DMS153 (cell line): ENCODE data around the gene STIP1.
"Not testable (repeated sequence)": the region's sequence is repeated elsewhere in the genome, so short reads cannot be mapped to it uniquely, and the experiment has no call there.

Source experiments
- DNase-seq: peaks from one replicate; lab custom pipeline; 2025; lab: John Stamatoyannopoulos, UW

Gene STIP1

GRCh38 chr11:64157631-64158394 lies 28.2 kb upstream of the STIP1 start:
- DNase-seq = no peak

- DNase-seq = no peak
These were observed 24.9 kb upstream of the STIP1 start for GRCh38 chr11:64161037-64161436.

- not testable (repeated sequence) for DNase-seq
These were observed 23.2 kb upstream of the STIP1 start for GRCh38 chr11:64162769-64163168.

GRCh38 chr11:64163951-64164350 lies 22.0 kb upstream of the STIP1 start:
- no peak for DNase-seq

GRCh38 chr11:64164392-64165312 lies 21.3 kb upstream of the STIP1 start:
- no peak for DNase-seq

DNA sequence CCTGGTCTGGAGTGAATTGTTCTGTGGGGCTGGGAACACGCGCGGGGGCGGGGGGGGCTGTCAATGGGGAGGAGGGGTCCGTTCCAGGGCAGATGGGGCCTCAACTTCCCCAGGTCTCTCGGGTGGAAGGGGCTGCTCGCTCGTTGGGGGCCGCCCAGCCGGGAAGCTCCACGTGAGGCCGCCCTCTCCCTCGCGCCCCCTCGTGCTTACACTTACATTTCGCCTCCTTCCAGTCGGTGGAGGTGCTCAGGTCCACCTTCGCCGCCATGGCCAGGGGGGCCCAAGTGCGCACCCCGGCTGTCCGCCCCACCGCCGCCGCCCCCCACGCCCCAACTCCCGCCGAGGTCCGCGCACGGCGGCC lies 20.5 kb upstream of the STIP1 start:
- no peak for DNase-seq

- peak; percentile 82 for DNase-seq
These were observed 19.9 kb upstream of the STIP1 start, which contains the start of gene MACROD1 for GRCh38 chr11:64165842-64166635. TSS of gene MACROD1 (minus strand) at chr11:64166113. CDS start at chr11:64165994, 119 bp downstream.

DNA sequence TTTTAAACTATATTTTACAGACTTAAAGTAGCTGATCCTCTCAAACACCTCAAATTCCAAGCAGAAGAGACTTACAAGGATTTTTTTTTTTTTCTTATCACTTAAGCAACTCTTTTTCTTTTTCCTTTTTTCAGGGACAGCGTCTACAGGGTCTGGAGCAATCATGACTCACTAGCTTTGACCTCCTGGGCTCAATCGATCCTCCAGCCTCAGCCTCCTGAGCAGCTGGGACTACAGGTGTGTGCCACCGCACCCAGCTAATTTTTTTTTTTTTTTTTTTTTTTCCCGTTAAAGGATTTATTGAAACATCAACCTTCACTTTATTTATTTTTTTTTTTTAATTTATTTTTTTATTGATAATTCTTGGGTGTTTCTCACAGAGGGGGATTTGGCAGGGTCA lies 15.6 kb upstream of the STIP1 start:
- no peak for DNase-seq

GRCh38 chr11:64173616-64174355 lies 12.2 kb upstream of the STIP1 start:
- no peak for DNase-seq

DNA sequence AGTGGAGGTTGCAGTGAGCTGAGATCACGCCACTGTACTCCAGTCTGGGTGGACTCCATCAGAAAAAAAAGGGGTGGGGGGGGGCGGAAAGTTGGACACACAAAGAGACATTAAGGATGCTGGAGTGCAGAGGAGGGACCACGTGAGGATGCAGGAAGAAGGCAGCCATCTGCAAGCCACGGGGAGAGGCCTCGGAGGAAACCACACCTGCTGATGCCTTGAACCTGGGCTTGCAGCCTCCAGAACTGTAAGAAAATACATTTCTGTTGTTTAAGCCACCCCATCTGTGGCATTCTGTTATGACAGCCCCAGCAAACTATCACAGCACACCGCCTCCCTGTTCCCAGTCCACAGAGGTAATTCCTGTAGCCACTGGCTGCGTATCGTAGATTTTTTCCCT lies 9.2 kb upstream of the STIP1 start:
- no peak for DNase-seq

GRCh38 chr11:64178203-64178602 lies 7.8 kb upstream of the STIP1 start:
- no peak for DNase-seq

GRCh38 chr11:64178951-64179639 lies 6.9 kb upstream of the STIP1 start:
- DNase-seq = no peak

- DNase-seq = no peak
These were observed 5.1 kb upstream of the STIP1 start for GRCh38 chr11:64180891-64181290.

DNA sequence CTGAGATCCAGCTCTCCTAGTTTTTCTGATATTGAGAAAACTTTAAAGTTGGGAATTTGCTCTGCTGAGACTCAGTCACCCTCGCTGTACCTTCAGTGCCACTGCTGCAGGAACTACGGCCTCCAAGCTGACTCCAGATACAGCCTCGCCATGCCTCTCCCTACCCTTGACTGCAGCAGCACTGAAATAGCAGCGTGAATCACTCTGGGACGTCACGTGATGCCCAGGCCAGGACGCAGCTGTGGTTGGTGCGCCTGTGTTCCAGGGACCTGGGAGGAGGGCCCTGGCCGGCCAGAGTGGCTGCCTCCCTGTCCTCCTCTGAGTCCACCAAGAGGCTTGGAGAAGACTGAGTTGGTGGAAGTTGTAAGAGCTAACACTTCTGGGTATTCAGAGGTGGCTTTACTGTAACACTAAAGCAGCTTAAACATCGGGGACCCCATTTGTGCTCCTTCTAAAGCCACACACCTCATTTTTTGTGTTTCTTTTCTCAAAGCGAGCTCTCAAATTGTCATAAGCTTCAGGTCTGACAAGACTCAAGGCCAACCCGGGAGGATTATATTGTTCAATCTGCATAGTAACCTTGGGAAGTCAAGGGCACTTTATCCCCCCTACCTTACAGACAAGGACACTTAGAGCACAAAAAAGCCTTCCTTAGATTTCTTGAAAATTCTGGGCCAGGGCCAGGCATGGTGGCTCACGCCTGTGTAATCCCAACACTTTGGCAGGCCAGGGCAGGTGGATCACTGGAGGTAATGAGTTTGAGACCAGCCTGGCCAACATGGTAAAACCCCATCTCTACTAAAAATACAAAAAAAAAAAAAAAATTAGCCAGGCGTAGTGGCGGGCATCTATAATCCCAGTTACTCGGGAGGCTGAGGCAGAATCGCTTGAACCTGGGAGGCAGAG lies 4.2 kb upstream of the STIP1 start:
- DNase-seq = peak; percentile 65

DNA sequence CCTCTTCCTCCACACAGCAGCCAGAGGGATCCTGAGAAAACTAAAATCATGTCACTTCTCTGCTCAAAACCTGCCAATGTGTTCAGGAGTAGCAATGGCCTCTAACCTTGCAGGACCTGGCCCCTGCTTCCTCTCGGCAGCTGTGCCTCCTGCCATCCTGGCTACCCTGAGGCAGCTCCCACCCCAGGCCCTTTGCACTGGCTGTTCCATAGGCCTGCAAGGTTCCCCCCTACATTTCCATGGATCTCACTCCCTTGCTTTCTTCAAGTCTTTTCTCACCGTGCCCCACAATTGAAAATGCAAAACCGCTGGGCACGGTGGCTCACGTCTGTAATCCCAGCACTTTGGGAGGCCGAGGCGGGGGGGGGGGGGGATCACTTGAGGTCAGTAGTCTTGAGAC lies 2.1 kb upstream of the STIP1 start:
- DNase-seq = no peak

- peak; percentile 45 for DNase-seq
These were observed 737 bp upstream of the STIP1 start for GRCh38 chr11:64185175-64185692.

GRCh38 chr11:64186492-64187165 lies 658 bp downstream of the STIP1 start:
- no peak for DNase-seq

- no peak for DNase-seq
These were observed 6.5 kb downstream of the STIP1 start for GRCh38 chr11:64192434-64192833.

DNA sequence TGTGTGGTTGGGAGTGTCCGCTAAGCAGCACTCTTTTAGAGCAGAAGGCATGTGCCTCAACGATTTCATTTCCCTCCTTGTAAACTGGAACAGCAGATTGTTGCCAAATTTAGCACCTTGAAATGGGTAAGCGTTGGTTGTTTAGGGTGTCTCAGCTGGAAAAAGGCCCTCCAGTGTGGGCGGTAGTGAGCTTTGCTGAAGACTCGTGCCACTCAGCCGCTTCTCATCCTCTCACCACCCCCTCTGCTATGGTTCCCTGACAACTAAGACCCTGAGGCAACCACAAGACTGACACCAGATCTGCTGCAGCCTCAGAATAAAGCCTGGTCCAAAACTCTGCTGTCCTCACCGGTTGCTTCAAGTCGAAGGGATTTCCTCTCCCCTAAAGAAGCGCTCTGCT lies 10.7 kb downstream of the STIP1 start:
- DNase-seq = no peak
